HepG2 (cell line): ENCODE data around the gene FABP2. TPM values are rescaled to one million over a fixed set of nuclear protein-coding genes. Genes with fewer than 3 reads are reported as not detected.
A peak's percentile ranks its signal among the peaks of the same experiment; 100 is the strongest.

Experiments used
- FOXK2 ChIP-seq: fragments of 450-650 bp; IDR thresholded peaks from 2 replicates; pipeline ENCODE4 v1.6.1; 2016
- HINFP ChIP-seq: sonication (generic); formaldehyde crosslinking; IDR thresholded peaks from 2 replicates; pipeline ENCODE4 v1.4.0; 2020; ENCODE audit warnings: low read depth, mild to moderate bottlenecking, missing genetic modification reagents
- MLXIP ChIP-seq: sonication (generic); formaldehyde crosslinking; IDR thresholded peaks from 2 replicates; pipeline ENCODE4 v1.9.0; 2021; ENCODE audit warnings: missing genetic modification reagents, borderline replicate concordance
- NFIC ChIP-seq: IDR thresholded peaks from 2 replicates; pipeline ENCODE4 v1.6.1; 2012; ENCODE audit warnings: mild to moderate bottlenecking, low read length, inconsistent platforms
- PATZ1 ChIP-seq: sonication (generic); formaldehyde crosslinking; IDR thresholded peaks from 2 replicates; pipeline ENCODE4 v1.4.0; 2020; ENCODE audit warnings: missing genetic modification reagents
- PRDM15 ChIP-seq: sonication (generic); formaldehyde crosslinking; IDR thresholded peaks from 2 replicates; pipeline ENCODE4 v1.4.0; 2020; ENCODE audit warnings: missing genetic modification reagents
- SNAI1 ChIP-seq: sonication (generic); formaldehyde crosslinking; IDR thresholded peaks from 2 replicates; pipeline ENCODE4 v1.5.0; 2020; ENCODE audit warnings: mild to moderate bottlenecking, missing genetic modification reagents, borderline replicate concordance
- THAP7 ChIP-seq: sonication (generic); formaldehyde crosslinking; IDR thresholded peaks from 2 replicates; pipeline ENCODE4 v1.8.1; 2023; ENCODE audit warnings: mild to moderate bottlenecking, missing genetic modification reagents
- WIZ ChIP-seq: sonication (generic); formaldehyde crosslinking; IDR thresholded peaks from 2 replicates; pipeline ENCODE4 v1.5.1; 2020; ENCODE audit warnings: mild to moderate bottlenecking, missing genetic modification reagents
- ZMYM2 ChIP-seq: sonication (generic); formaldehyde crosslinking; IDR thresholded peaks from 2 replicates; pipeline ENCODE4 v1.8.0; 2022; ENCODE audit warnings: mild to moderate bottlenecking, missing genetic modification reagents
- ZNF251 ChIP-seq: sonication (generic); formaldehyde crosslinking; IDR thresholded peaks from 2 replicates; pipeline ENCODE4 v1.9.0; 2021; ENCODE audit warnings: mild to moderate bottlenecking, missing genetic modification reagents
- ZNF253 ChIP-seq: sonication (generic); formaldehyde crosslinking; IDR thresholded peaks from 2 replicates; pipeline ENCODE4 v1.8.0; 2022; ENCODE audit warnings: mild to moderate bottlenecking, missing genetic modification reagents, borderline replicate concordance
- ZNF275 ChIP-seq: sonication (generic); formaldehyde crosslinking; IDR thresholded peaks from 2 replicates; pipeline ENCODE4 v1.8.0; 2022; ENCODE audit warnings: missing genetic modification reagents, mild to moderate bottlenecking, inconsistent platforms, borderline replicate concordance
- ZNF558 ChIP-seq: sonication (generic); formaldehyde crosslinking; IDR thresholded peaks from 2 replicates; pipeline ENCODE4 v1.9.0; 2022; ENCODE audit warnings: mild to moderate bottlenecking, missing genetic modification reagents, borderline replicate concordance
- polyA plus RNA-seq, 8 experiments: library from polyadenylated mRNA; depleted of rRNA in 3 of 8; stranded (reverse) in 7 of 8; unstranded in 1 of 8; fragments of >200 nt; fragmentation: Illumina TruSeq in 4 of 8; extraction: Trizol in 4 of 8; gene quantifications; 2 replicates each; pipeline versions ENCODE4 v1.2.1 to v1.2.3, GENCODE V29; 2011 to 2016; ENCODE audit warnings: low read depth in 4 of 8, missing spikeins in 1 of 8, mixed read lengths in 1 of 8; ENCODE audit not compliant: insufficient read depth in 1 of 8
- total RNA-seq, 5 experiments: library from RNA; depleted of rRNA; stranded (reverse); fragments of >200 nt; fragmentation: Illumina TruSeq; extraction: Trizol; gene quantifications; 2 replicates each; pipeline ENCODE4 v1.2.3, GENCODE V29; 2016; ENCODE audit warnings: low read depth in 1 of 5

Gene FABP2
- total and polyA plus RNA-seq, 2 of the 13 experiments (the other 11 are each of a cell fraction or from before 2014, with no cell fraction given), result 0.78 to 1.2 TPM

- TF ChIP-seq ZNF251 (CRISPR knock-in tag) (peak; percentile 35; the same call in 1 of the 2 replicates), THAP7 (CRISPR knock-in tag) (0 out of 2 replicates have a peak, but pooled peaks have one; percentile 58), NFIC (0 out of 2 replicates have a peak, but pooled peaks have one; percentile 9), ZNF275 (CRISPR knock-in tag) (peak; percentile 40; the same call in 1 of the 2 replicates), ZNF558 (CRISPR knock-in tag) (no peak; the same call in 1 of the 2 replicates), ZMYM2 (CRISPR knock-in tag) (peak; percentile 84; the same call in 1 of the 2 replicates), PATZ1 (CRISPR knock-in tag) (0 out of 2 replicates have a peak, but pooled peaks have one; percentile 41), WIZ (0 out of 2 replicates have a peak, but pooled peaks have one; percentile 19), ZNF253 (0 out of 2 replicates have a peak, but pooled peaks have one; percentile 68), SNAI1 (CRISPR knock-in tag) (peak; percentile 81; the same call in 1 of the 2 replicates), MLXIP (no peak), HINFP (CRISPR knock-in tag) (peak; percentile 85; the same call in 1 of the 2 replicates), FOXK2 (peak; percentile 64), PRDM15 (CRISPR knock-in tag) (peak; percentile 77; the same call in 1 of the 2 replicates)
Measured at GRCh38 chr4:119300101-119300978, 21.6 kb downstream of the FABP2 start (continued).
